ENCODE data around the gene FKBP15.

Gene FKBP15

DNA sequence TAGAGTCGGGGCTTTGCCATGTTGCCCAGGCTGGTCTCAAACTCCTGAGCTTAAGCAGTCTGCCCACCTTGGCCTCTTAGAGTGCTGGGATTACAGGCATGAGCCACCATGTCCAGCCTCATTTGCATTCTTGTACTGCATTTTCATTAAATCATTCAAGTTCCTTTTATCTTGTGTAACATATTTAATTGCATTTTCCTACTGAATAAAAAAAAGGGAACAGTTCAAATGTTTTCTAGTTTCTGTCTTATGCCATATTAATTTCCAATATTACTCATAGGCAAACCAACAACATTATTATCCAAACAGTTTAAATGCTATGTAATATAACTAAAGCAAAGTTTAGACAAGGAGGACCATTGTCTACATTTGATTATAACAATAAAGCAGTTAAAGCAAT lies 6.4 kb upstream of the FKBP15 start:
- Histone ChIP-seq H3K4me1 (ENCODE audit: insufficient read depth, low read length) (peaks cover 4% of the 10 kb centered on the region; the same call in 1 of the 2 replicates), H3K27me3 (ENCODE audit: insufficient read depth, low read length) (no peaks in the 10 kb centered on the region), H3K36me3 (ENCODE audit: insufficient read depth, low read length) (peaks cover 8% of the 10 kb centered on the region), H3K27ac (ENCODE audit: low read depth, low read length) (no peak overlapping the region), H3K4me3 (ENCODE audit: low read length) (no peak overlapping the region), H3K9ac (ENCODE audit: low read depth, low read length) (no peak overlapping the region), H3K9me3 (ENCODE audit: insufficient read depth, low read depth, low read length) (no peaks in the 10 kb centered on the region)
- 98% methylated on average over 1 of the region's 1 CpG for WGBS

GRCh38 chr9:113223963-113224362 lies 2.9 kb upstream of the FKBP15 start:
- Histone ChIP-seq H3K4me1 (ENCODE audit: insufficient read depth, low read length) (peaks cover 16% of the 10 kb centered on the region), H3K9me3 (ENCODE audit: insufficient read depth, low read depth, low read length) (no peaks in the 10 kb centered on the region), H3K4me3 (ENCODE audit: low read length) (no peak overlapping the region), H3K27ac (ENCODE audit: low read depth, low read length) (no peak overlapping the region), H3K36me3 (ENCODE audit: insufficient read depth, low read length) (peaks cover 5% of the 10 kb centered on the region), H3K27me3 (ENCODE audit: insufficient read depth, low read length) (no peaks in the 10 kb centered on the region), H3K9ac (ENCODE audit: low read depth, low read length) (no peak overlapping the region)
- 93% methylated on average over 1 of the region's 2 CpGs for WGBS

- Histone ChIP-seq H3K4me3 (ENCODE audit: low read length) (peak overlapping the region; percentile 84), H3K27ac (ENCODE audit: low read depth, low read length) (no peak overlapping the region), H3K9ac (ENCODE audit: low read depth, low read length) (peak overlapping the region; percentile 85), H3K36me3 (ENCODE audit: insufficient read depth, low read length) (peaks cover 3% of the 10 kb centered on the region), H3K27me3 (ENCODE audit: insufficient read depth, low read length) (no peaks in the 10 kb centered on the region), H3K4me1 (ENCODE audit: insufficient read depth, low read length) (peaks cover 16% of the 10 kb centered on the region), H3K9me3 (ENCODE audit: insufficient read depth, low read depth, low read length) (no peaks in the 10 kb centered on the region)
- 72% methylated on average over 5 of the region's 5 CpGs for WGBS
These were observed 1.4 kb upstream of the FKBP15 start for GRCh38 chr9:113222482-113222841.

DNA sequence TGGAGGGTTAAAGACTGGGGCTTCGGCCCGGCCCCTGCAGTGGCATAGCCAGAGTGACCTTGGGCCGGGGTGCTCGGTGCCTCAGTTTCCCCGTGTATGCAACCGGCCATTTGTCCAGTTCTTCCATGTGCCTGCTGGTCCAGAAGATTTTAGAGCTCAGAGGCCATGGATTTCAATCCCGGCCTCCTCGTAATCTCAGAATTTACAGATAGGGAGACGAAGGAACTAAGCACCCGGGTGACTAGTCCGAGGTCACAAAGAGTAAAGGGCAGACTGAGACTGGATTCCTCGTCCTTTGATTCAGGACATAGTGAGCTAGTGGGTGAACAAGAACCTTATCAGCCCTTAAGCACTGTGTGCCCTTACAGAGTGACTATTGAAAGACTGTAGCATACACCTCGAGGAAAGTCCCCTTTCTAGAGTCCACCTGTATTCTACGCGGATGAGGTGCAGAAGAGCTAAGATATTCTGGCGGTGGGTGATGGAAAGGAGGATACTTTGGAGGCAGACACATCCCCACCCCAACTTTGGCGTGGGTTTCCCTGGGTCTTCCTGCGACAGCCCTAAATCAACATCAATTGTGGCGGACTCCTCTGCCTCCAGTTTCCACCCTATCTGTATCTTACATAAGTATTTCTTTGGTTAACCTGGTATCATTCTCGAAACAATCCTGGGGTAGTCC lies 864 bp upstream of the FKBP15 start:
- Histone ChIP-seq H3K27me3 (ENCODE audit: insufficient read depth, low read length) (no peaks in the 10 kb centered on the region), H3K27ac (ENCODE audit: low read depth, low read length) (peak overlapping the region; percentile 70), H3K9me3 (ENCODE audit: insufficient read depth, low read depth, low read length) (no peaks in the 10 kb centered on the region), H3K4me1 (ENCODE audit: insufficient read depth, low read length) (peaks cover 16% of the 10 kb centered on the region), H3K36me3 (ENCODE audit: insufficient read depth, low read length) (peaks cover 3% of the 10 kb centered on the region; the same call in 1 of the 2 replicates), H3K4me3 (ENCODE audit: low read length) (peak overlapping the region; percentile 84), H3K9ac (ENCODE audit: low read depth, low read length) (peak overlapping the region; percentile 85)
- 10% methylated on average over 20 of the region's 20 CpGs for WGBS

DNA sequence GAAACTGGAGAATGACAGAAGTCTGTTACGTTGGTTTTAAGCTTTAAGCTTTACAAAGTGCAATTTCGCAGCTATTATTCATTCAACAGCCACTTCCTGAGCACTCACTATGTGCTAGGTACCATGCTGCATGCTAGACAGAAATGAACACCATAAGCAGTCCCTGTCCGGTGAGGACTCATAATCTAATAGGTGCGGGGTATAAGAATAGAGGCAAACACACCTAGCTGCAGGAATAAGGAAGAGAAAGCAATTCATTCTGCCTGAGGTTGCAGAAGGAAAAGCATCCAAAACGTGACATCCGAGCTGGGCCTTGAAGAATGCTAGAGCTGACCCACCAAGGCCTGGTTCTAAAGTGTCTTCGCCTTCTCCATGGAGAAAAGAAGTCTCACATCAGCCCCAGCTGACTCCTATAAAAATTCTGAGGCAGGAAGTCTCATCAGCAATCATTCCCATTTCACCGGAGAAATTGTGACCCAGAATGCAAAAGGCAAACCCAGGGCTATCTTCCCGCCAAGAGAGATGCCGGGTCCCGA lies 542 bp downstream of the FKBP15 start:
- H3K9ac ChIP-seq (ENCODE audit: low read depth, low read length), result peak overlapping the region; percentile 68
- peaks cover 3% of the 10 kb centered on the region; the same call in 1 of the 2 replicates for H3K36me3 ChIP-seq (ENCODE audit: insufficient read depth, low read length)
- peaks cover 16% of the 10 kb centered on the region for H3K4me1 ChIP-seq (ENCODE audit: insufficient read depth, low read length)
- peak overlapping the region; percentile 44 for H3K27ac ChIP-seq (ENCODE audit: low read depth, low read length)
- H3K27me3 ChIP-seq (ENCODE audit: insufficient read depth, low read length), result no peaks in the 10 kb centered on the region
- H3K4me3 ChIP-seq (ENCODE audit: low read length), result peak overlapping the region; percentile 84
- 13% methylated on average over 11 of the region's 11 CpGs for WGBS
- H3K9me3 ChIP-seq (ENCODE audit: insufficient read depth, low read depth, low read length), result no peaks in the 10 kb centered on the region

DNA sequence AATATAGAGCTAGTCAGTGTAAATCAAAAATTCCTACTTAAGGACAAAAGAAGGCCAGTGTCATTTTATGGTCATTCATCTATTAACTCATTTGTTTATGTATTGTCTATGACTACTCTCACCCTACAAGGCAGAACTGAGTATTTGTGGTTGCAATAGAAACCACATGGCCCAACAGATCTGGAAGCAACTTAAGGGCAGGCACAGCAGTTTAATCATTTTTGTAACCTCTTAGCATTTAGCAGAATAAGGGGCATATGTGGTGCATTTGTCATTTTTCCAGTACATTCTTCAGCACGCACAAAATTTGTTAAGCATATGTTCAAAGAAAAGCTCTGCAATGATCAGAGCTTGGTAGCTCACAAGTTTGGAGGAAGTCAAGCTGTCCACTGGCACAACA lies 1.1 kb downstream of the FKBP15 start:
- peaks cover 16% of the 10 kb centered on the region for H3K4me1 ChIP-seq (ENCODE audit: insufficient read depth, low read length)

DNA sequence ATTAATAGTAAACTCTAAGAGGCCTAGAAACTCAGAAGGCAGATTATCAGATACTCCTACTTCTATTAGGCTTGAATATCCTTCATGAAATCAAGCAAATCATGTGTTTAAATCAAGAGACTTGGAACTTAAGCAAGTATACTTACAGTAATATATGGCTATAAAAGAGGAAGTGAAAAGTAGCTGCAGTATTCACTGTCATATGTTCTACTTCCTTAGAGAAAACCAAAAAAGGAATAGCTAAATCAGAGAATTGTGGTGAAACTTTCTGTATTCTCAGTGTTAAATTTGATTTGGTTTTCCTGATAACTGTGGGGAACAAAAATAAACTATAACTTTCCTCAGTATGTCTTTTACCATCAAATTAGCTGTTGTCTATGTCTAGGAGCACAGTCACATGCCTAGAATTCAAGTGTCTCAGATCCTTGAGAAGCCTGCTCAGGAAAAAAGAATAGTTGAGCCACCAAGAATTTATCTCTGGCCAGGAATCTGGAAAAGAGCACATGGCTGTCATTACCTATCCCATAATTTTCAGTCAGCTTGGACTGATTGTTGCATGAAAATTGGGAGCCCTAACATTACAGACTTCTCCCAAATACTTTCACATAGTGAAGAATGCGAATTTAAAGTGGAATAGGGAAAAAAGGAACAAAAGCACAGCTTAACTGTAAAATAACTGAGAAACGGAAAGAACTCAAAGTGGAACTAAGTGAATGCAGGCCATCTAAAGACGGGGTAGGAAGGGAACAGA lies 1.7 kb downstream of the FKBP15 start:
- Histone ChIP-seq H3K9ac (ENCODE audit: low read depth, low read length) (no peak overlapping the region), H3K27ac (ENCODE audit: low read depth, low read length) (no peak overlapping the region), H3K9me3 (ENCODE audit: insufficient read depth, low read depth, low read length) (no peaks in the 10 kb centered on the region), H3K27me3 (ENCODE audit: insufficient read depth, low read length) (no peaks in the 10 kb centered on the region), H3K4me1 (ENCODE audit: insufficient read depth, low read length) (peaks cover 16% of the 10 kb centered on the region), H3K36me3 (ENCODE audit: insufficient read depth, low read length) (no peaks in the 10 kb centered on the region), H3K4me3 (ENCODE audit: low read length) (peak overlapping the region; percentile 84)
- 85% methylated on average over 3 of the region's 3 CpGs for WGBS

More for the DNA sequence above, 1.1 kb downstream of the FKBP15 start:
- Histone ChIP-seq H3K36me3 (ENCODE audit: insufficient read depth, low read length) (peaks cover 3% of the 10 kb centered on the region; the same call in 1 of the 2 replicates), H3K4me3 (ENCODE audit: low read length) (peak overlapping the region; percentile 84), H3K27ac (ENCODE audit: low read depth, low read length) (no peak overlapping the region), H3K9ac (ENCODE audit: low read depth, low read length) (no peak overlapping the region), H3K27me3 (ENCODE audit: insufficient read depth, low read length) (no peaks in the 10 kb centered on the region), H3K9me3 (ENCODE audit: insufficient read depth, low read depth, low read length) (no peaks in the 10 kb centered on the region)
- 83% methylated on average over 1 of the region's 1 CpG for WGBS

DNA sequence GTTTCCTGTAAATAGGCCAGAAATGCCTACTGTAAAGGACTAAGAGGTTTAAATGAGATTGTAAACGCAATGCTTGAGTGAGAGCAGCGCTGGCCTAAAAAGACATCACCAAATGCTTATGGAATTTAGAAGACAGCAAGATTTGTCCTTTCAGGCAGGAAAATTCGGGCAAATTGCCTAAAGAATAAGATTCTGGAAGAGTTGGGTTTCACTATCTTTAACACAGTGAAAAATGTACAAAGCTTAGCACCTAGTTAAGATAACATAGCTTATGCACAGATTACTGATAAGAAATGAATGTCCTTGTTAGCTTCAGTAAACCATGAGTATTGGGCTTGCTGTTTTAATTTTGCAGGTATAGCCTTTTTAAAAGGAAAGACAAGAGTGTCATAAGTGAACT lies 4.7 kb downstream of the FKBP15 start:
- Histone ChIP-seq H3K9me3 (ENCODE audit: insufficient read depth, low read depth, low read length) (no peaks in the 10 kb centered on the region), H3K27me3 (ENCODE audit: insufficient read depth, low read length) (no peaks in the 10 kb centered on the region), H3K9ac (ENCODE audit: low read depth, low read length) (no peak overlapping the region), H3K36me3 (ENCODE audit: insufficient read depth, low read length) (no peaks in the 10 kb centered on the region), H3K27ac (ENCODE audit: low read depth, low read length) (no peak overlapping the region; the same call in 1 of the 2 replicates), H3K4me1 (ENCODE audit: insufficient read depth, low read length) (peaks cover 10% of the 10 kb centered on the region), H3K4me3 (ENCODE audit: low read length) (no peak overlapping the region)
- 92% methylated on average over 3 of the region's 3 CpGs for WGBS

- Histone ChIP-seq H3K27me3 (ENCODE audit: insufficient read depth, low read length) (no peaks in the 10 kb centered on the region), H3K4me1 (ENCODE audit: insufficient read depth, low read length) (peaks cover 7% of the 10 kb centered on the region), H3K36me3 (ENCODE audit: insufficient read depth, low read length) (peaks cover 6% of the 10 kb centered on the region; the same call in 1 of the 2 replicates), H3K9me3 (ENCODE audit: insufficient read depth, low read depth, low read length) (no peaks in the 10 kb centered on the region), H3K27ac (ENCODE audit: low read depth, low read length) (no peak overlapping the region), H3K9ac (ENCODE audit: low read depth, low read length) (no peak overlapping the region), H3K4me3 (ENCODE audit: low read length) (no peak overlapping the region)
- WGBS, result 96% methylated on average over 3 of the region's 3 CpGs
These were observed 5.9 kb downstream of the FKBP15 start for GRCh38 chr9:113215132-113215531.

- Histone ChIP-seq H3K27me3 (ENCODE audit: insufficient read depth, low read length) (no peaks in the 10 kb centered on the region), H3K36me3 (ENCODE audit: insufficient read depth, low read length) (peaks cover 29% of the 10 kb centered on the region), H3K4me1 (ENCODE audit: insufficient read depth, low read length) (no peaks in the 10 kb centered on the region), H3K9me3 (ENCODE audit: insufficient read depth, low read depth, low read length) (no peaks in the 10 kb centered on the region), H3K9ac (ENCODE audit: low read depth, low read length) (no peak overlapping the region), H3K4me3 (ENCODE audit: low read length) (no peak overlapping the region), H3K27ac (ENCODE audit: low read depth, low read length) (no peak overlapping the region)
- WGBS, result 94% methylated on average over 10 of the region's 10 CpGs
These were observed 10.3 kb downstream of the FKBP15 start for GRCh38 chr9:113210815-113211214.

DNA sequence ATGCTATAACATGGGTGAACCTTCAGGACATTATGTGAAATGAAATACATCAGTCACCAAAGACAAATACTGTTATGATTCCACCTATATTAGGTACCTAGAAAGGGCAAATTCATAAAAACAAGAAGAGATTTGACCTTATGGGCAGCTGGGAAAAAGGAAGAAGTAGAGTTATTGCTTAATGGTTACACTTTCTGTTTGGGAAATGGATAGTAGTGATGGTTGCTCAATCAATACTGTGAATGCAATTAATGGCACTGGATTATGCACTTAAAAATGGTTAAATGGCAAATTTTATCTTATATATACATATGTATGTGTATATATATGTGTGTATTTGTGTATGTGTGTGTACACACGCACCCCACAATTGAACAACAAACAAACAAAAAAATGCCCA lies 15.2 kb downstream of the FKBP15 start:
- H3K9ac ChIP-seq (ENCODE audit: low read depth, low read length), result no peak overlapping the region
- H3K4me3 ChIP-seq (ENCODE audit: low read length), result no peak overlapping the region
- no peak overlapping the region for H3K27ac ChIP-seq (ENCODE audit: low read depth, low read length)
- no peaks in the 10 kb centered on the region for H3K27me3 ChIP-seq (ENCODE audit: insufficient read depth, low read length)
- H3K9me3 ChIP-seq (ENCODE audit: insufficient read depth, low read depth, low read length), result no peaks in the 10 kb centered on the region
- H3K36me3 ChIP-seq (ENCODE audit: insufficient read depth, low read length), result peaks cover 59% of the 10 kb centered on the region
- no CpG with 5 or more reads among the region's 1 CpG for WGBS
- no peaks in the 10 kb centered on the region for H3K4me1 ChIP-seq (ENCODE audit: insufficient read depth, low read length)
